ENCODE results near the gene RPL9.
"Not testable (repeated sequence)": the region's sequence is repeated elsewhere in the genome, so short reads cannot be mapped to it uniquely, and the experiment has no call there.

Gene RPL9

GRCh38 chr4:39425297-39425696, 33.4 kb downstream of the RPL9 start:
- DNase-seq (ENCODE audit: low spot score): not testable (repeated sequence)

GRCh38 chr4:39422247-39422646, 36.5 kb downstream of the RPL9 start:
- DNase-seq (ENCODE audit: low spot score): no peak

GRCh38 chr4:39415678-39416283, 42.9 kb downstream of the RPL9 start:
- DNase-seq (ENCODE audit: low spot score): no peak

GRCh38 chr4:39411561-39411960, 47.2 kb downstream of the RPL9 start:
- not testable (repeated sequence) for DNase-seq (ENCODE audit: low spot score)

GRCh38 chr4:39410415-39410814, 48.3 kb downstream of the RPL9 start:
- DNase-seq (ENCODE audit: low spot score): no peak

GRCh38 chr4:39407584-39407885, 51.2 kb downstream of the RPL9 start:
- no peak for DNase-seq (ENCODE audit: low spot score)

- no peak for DNase-seq (ENCODE audit: low spot score)
Measured at GRCh38 chr4:39406763-39407583, 51.7 kb downstream of the RPL9 start, which contains the start of gene KLB. Gene KLB (plus strand): TSS chr4:39406930. CDS start chr4:39406950, 20 bp downstream.
